ENCODE measurements around the gene KIAA0753.

Gene KIAA0753

GRCh38 chr17:6641247-6641863 is 844 bp upstream of the KIAA0753 start:
- no peak for DNase-seq (ENCODE audit: low read depth, low spot score)

- DNase-seq (ENCODE audit: low read depth, low spot score), result peak; percentile 74
These were observed 650 bp downstream of the KIAA0753 start for GRCh38 chr17:6639586-6640535.

- DNase-seq (ENCODE audit: low read depth, low spot score), result no peak
These were observed 1.4 kb downstream of the KIAA0753 start for GRCh38 chr17:6639014-6639585.

- no peak for DNase-seq (ENCODE audit: low read depth, low spot score)
These were observed 2.2 kb downstream of the KIAA0753 start for GRCh38 chr17:6638046-6638908.

- no peak for DNase-seq (ENCODE audit: low read depth, low spot score)
These were observed 3.1 kb downstream of the KIAA0753 start for GRCh38 chr17:6637458-6637840.

- DNase-seq (ENCODE audit: low read depth, low spot score), result no peak
These were observed 3.7 kb downstream of the KIAA0753 start for GRCh38 chr17:6636616-6637457.

GRCh38 chr17:6636105-6636504 is 4.4 kb downstream of the KIAA0753 start:
- DNase-seq (ENCODE audit: low read depth, low spot score), result no peak

- no peak for DNase-seq (ENCODE audit: low read depth, low spot score)
These were observed 7.2 kb downstream of the KIAA0753 start for GRCh38 chr17:6633263-6633662.

- DNase-seq (ENCODE audit: low read depth, low spot score), result no peak
These were observed 8.0 kb downstream of the KIAA0753 start for GRCh38 chr17:6632530-6632929.

GRCh38 chr17:6630390-6630789 is 10.1 kb downstream of the KIAA0753 start:
- no peak for DNase-seq (ENCODE audit: low read depth, low spot score)

- DNase-seq (ENCODE audit: low read depth, low spot score), result peak; percentile 33
These were observed 13.5 kb downstream of the KIAA0753 start for GRCh38 chr17:6627019-6627418.

- DNase-seq (ENCODE audit: low read depth, low spot score), result no peak
These were observed 13.9 kb downstream of the KIAA0753 start for GRCh38 chr17:6626616-6627015.

- no peak for DNase-seq (ENCODE audit: low read depth, low spot score)
These were observed 16.6 kb downstream of the KIAA0753 start for GRCh38 chr17:6623941-6624340.

- DNase-seq (ENCODE audit: low read depth, low spot score), result no peak
These were observed 29.3 kb downstream of the KIAA0753 start for GRCh38 chr17:6611231-6611630.

GRCh38 chr17:6610011-6610410 is 30.5 kb downstream of the KIAA0753 start:
- peak; percentile 28 for DNase-seq (ENCODE audit: low read depth, low spot score)

GRCh38 chr17:6608321-6608720 is 32.2 kb downstream of the KIAA0753 start:
- peak; percentile 55 for DNase-seq (ENCODE audit: low read depth, low spot score)

- no peak for DNase-seq (ENCODE audit: low read depth, low spot score)
These were observed 35.4 kb downstream of the KIAA0753 start for GRCh38 chr17:6605142-6605541.

GRCh38 chr17:6603744-6604325 is 36.7 kb downstream of the KIAA0753 start:
- DNase-seq (ENCODE audit: low read depth, low spot score), result peak; percentile 52

- DNase-seq (ENCODE audit: low read depth, low spot score), result no peak
These were observed 38.4 kb downstream of the KIAA0753 start for GRCh38 chr17:6602141-6602540.

GRCh38 chr17:6599364-6599763 is 41.1 kb downstream of the KIAA0753 start:
- peak; percentile 77 for DNase-seq (ENCODE audit: low read depth, low spot score)
